Stimulated activated CD4-positive, alpha-beta T cell treated with anti-CD3 and anti-CD28 coated beads, Interleukin-2, amount 100 ng/mL, for 24 hours (primary cell): ENCODE data around the gene SUPV3L1.
"Not testable (repeated sequence)": the region's sequence is repeated elsewhere in the genome, so short reads cannot be mapped to it uniquely, and the experiment has no call there.

Experiments
- DNase-seq, 2 donors: peaks; one replicate each; pipeline ENCODE4 v3.0.0-alpha.2; 2020

SUPV3L1 gene

GRCh38 chr10:69232736-69233480 is 52.9 kb downstream of the SUPV3L1 start:
- DNase-seq, result no peak

- DNase-seq, result no peak
Observed at GRCh38 chr10:69234447-69234846, 54.4 kb downstream of the SUPV3L1 start.

GRCh38 chr10:69237528-69238159 is 57.6 kb downstream of the SUPV3L1 start:
- DNase-seq, result peak; percentile 92 to 93

DNA sequence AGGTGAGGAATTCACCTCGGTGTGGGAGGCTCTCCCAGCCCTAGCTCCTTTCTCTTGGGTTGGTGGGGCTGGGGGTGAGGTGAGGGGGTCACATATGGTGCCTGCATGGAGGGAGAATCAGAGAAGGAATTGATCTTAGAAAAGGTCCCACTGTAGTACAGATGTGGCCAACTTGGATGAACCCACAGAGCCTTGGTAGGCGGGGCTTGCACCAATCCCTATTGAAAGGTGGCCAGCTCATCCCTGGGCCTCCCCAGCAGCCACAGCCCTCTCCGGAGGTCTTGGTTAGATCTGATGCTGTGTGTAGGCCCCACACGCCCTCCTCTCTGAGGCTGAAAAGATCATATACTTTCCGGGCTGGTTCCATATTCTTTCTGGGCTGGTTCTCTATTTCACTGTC is 59.1 kb downstream of the SUPV3L1 start:
- DNase-seq, result no peak

DNA sequence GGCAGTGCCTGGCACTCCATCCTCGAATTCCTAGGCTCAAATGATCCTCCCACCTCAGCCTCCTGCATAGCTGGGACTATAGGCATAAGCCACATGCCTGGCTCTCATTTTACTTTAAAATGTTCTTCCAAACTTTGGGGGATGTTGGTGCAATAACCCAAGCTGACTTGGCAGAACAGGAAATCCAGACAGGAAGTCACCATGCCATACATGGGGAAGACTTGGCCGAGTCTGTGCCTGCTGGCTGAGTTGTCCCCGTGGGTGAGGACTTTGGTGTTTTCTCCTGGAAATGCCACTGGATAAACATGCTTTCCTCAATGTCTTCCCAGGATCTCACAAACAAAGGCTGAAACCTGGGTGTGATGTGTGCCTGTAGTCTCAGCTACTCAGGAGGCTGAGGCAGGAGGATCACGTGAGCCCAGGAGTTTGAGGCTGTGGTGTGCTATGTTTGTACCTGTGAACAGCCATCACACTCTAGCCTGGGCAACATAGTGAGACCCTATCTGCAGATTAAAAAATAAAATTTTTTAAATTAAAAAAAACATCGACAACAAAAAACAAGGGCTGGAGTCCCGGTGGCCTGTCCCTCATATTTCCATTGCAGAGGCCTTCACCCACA is 59.9 kb downstream of the SUPV3L1 start:
- DNase-seq, result no peak

GRCh38 chr10:69240455-69240854 is 60.4 kb downstream of the SUPV3L1 start:
- DNase-seq, result no peak

DNA sequence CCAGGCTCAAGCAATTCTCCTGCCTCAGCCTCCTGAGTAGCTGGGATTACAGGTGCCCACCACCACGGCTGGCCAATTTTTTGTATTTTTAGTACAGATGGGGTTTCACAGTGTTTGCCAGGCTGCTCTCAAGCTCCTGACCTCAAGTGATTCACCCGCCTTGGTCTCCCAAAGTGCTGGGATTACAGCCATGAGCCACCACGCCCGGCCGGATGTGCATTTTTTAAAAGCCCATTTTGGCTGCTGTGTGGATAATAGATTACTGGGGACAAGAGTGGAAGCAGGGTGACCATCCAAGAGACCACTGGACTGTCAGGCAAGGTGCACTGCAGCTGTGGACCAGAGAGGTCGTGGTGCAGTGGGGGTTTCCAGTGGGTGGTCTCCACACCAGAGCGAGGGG is 61.5 kb downstream of the SUPV3L1 start:
- no peak for DNase-seq

- DNase-seq, result no peak
Observed at GRCh38 chr10:69242040-69242851, 62.2 kb downstream of the SUPV3L1 start.

DNA sequence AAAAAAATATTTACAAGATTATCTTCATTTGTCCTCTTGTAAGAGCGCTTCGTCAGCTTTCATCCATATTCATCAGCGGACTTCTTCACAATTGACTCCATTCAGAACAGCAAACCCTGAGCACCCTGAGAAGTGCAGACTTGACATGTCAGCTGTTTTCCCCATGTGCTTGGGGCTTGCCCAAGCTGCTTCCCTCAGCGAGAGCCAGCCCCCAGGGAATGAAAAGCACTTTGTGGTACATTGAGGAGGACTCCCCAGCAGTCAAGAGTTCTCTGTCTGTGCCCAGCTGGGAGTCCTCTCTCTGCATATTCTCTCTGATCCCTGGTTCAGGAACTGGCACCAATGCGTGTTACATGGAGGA is 62.8 kb downstream of the SUPV3L1 start:
- DNase-seq, result no peak

- DNase-seq, result no peak
Observed at GRCh38 chr10:69243817-69244216, 63.8 kb downstream of the SUPV3L1 start.

DNA sequence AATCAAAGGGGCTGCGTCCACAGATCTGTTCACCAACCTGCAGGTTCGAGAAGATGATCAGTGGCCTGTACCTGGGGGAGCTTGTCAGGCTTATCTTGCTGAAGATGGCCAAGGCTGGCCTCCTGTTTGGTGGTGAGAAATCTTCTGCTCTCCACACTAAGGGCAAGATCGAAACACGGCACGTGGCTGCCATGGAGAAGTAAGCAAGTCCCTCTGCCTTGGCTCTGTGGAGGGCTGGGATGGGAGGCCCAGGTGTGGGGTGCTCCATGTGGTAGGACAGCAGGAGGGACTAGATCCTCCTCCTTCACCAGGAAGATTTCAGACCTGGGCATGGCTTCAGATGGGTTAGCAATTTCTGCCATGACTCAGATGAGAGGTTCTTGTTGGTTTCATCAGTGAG is 66.0 kb downstream of the SUPV3L1 start:
- no peak for DNase-seq

- DNase-seq, result no peak
Observed at GRCh38 chr10:69246581-69247312, 66.7 kb downstream of the SUPV3L1 start.

DNA sequence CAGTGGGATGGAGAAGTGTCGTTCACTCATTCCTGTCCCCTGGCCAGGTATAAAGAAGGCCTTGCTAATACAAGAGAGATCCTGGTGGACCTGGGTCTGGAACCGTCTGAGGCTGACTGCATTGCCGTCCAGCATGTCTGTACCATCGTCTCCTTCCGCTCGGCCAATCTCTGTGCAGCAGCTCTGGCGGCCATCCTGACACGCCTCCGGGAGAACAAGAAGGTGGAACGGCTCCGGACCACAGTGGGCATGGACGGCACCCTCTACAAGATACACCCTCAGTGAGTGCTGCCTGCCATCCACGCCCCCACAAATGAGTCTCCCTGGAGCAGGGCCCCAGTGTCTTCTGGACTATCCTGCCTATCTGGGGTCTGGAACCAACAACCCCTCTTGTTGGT is 67.3 kb downstream of the SUPV3L1 start:
- no peak for DNase-seq

GRCh38 chr10:69248117-69248730 is 68.2 kb downstream of the SUPV3L1 start:
- no peak for DNase-seq

DNA sequence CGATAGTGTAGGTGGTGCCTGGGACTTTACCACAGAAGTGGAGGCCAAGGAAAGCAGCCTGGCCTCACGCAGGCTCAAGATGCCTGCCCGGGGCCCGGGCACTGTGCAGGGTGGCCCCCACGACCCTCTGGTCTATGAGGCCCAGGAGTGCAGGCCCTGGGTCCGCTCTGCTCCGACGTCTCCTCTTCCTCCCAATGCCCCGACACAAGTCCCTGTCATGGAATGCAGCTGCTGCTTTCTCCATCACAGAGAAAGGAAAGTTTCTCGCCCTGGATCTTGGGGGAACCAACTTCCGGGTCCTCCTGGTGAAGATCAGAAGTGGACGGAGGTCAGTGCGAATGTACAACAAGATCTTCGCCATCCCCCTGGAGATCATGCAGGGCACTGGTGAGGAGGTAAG is 70.0 kb downstream of the SUPV3L1 start:
- DNase-seq, result no peak

- DNase-seq, result not testable (repeated sequence)
Observed at GRCh38 chr10:69251417-69251816, 71.4 kb downstream of the SUPV3L1 start.

DNA sequence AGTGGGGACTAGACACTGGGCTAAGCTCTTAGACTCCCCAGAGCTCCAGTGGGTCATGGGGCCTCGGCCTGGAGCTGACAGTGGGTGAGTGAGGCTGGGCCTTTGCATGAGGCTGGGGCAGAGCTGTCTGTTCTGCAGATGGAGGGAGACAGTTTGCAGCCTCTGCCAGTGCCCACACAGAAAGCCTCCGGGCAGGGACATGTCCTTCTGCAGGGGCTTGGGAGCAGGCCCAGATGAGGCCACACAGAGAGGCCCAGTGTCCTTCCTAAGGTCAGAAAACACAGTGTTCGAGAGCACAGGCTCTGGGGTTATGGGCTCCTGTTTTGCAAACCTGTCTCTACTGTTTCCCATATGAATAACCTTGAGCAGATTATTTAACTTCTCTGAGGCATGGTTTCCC is 73.1 kb downstream of the SUPV3L1 start:
- no peak for DNase-seq

- no peak for DNase-seq
Observed at GRCh38 chr10:69254877-69255276, 74.8 kb downstream of the SUPV3L1 start.
